Kidney (tissue), 14 donors: Measurements from ENCODE around the gene MTMR6. TPM values are rescaled to one million over a fixed set of nuclear protein-coding genes. Genes with fewer than 3 reads are reported as not detected.

Experiments
- DNase-seq, 5 donors: peaks; one replicate each; pipeline ENCODE4 v3.0.0-alpha.2; 2013 to 2020
- FAIRE-seq: peaks from 2 replicates; lab custom pipeline; 2012; peaks lifted over from hg19 to GRCh38; lab: Jason Lieb, UNC
- H3K27ac ChIP-seq, 2 donors: one replicate each; pipeline ENCODE4 v1.7.0; 2013; ENCODE audit warnings: low read depth in 2 of 2, low read length in 2 of 2, inconsistent platforms in 1 of 2
- H3K27me3 ChIP-seq: one replicate; pipeline ENCODE4 v1.7.1; 2013; ENCODE audit warnings: low read length, inconsistent platforms; ENCODE audit not compliant: control insufficient read depth, insufficient read depth
- H3K36me3 ChIP-seq, 3 donors: one replicate each; pipeline versions ENCODE4 v1.7.0 to v1.7.1; 2013; ENCODE audit warnings: low read length in 3 of 3, control low read depth in 1 of 3, inconsistent platforms in 1 of 3; ENCODE audit not compliant: insufficient read depth in 3 of 3, control insufficient read depth in 2 of 3
- H3K4me1 ChIP-seq, 3 donors: one replicate each; pipeline versions ENCODE4 v1.7.0 to v1.7.1; 2013; ENCODE audit warnings: low read length in 3 of 3, inconsistent platforms in 1 of 3, low read depth in 1 of 3; ENCODE audit not compliant: control insufficient read depth in 2 of 3, insufficient read depth in 2 of 3
- H3K4me3 ChIP-seq, 3 donors: one replicate each; pipeline versions ENCODE4 v1.7.0 to v1.8.1; 2013; ENCODE audit warnings: low read length in 3 of 3, control low read depth in 1 of 3, inconsistent platforms in 1 of 3
- H3K9ac ChIP-seq, 3 donors: one replicate each; pipeline versions ENCODE4 v1.7.0 to v1.7.1; 2013; ENCODE audit warnings: low read length in 3 of 3, control low read depth in 1 of 3, inconsistent platforms in 1 of 3
- H3K9me3 ChIP-seq, 3 donors: one replicate each; pipeline versions ENCODE4 v1.7.0 to v1.7.1; 2013; ENCODE audit warnings: low read length in 3 of 3, control low read depth in 1 of 3, inconsistent platforms in 1 of 3; ENCODE audit not compliant: control insufficient read depth in 2 of 3, insufficient read depth in 1 of 3
- CTCF ChIP-seq: IDR thresholded peaks from 3 replicates; pipeline ENCODE4 v1.5.1; 2012; ENCODE audit warnings: mild to moderate bottlenecking, moderate library complexity, borderline replicate concordance; ENCODE audit not compliant: insufficient read depth; ENCODE audit errors: extremely low read depth
- intact Hi-C: fragments of 100-400 bp; cut with DNase I; formaldehyde crosslinking; loops from one replicate; pipeline ENCODE4 v1.11.1; 2022
- polyA plus RNA-seq: library from polyadenylated mRNA; stranded (reverse); fragments of 350-450 nt; fragmentation: Illumina TruSeq; extraction: RNeasy Lipid Tissue Mini Kit (QIAGEN cat#74804); gene quantifications from one replicate; pipeline ENCODE4 v1.2.3, GENCODE V29; 2014; ENCODE audit warnings: low read depth, low replicate concordance; ENCODE audit not compliant: insufficient read depth
- total RNA-seq: library from RNA; stranded (reverse); fragmentation: NEBNext Ultra II Directional; extraction: Animal tissue kit (Norgen Biotek cat#: 25700); gene quantifications from one replicate; pipeline ENCODE4 v1.2.1, GENCODE V29; 2021
- donor health status: control.
- donor health status: control.
- donor health status: control.
- donor health status: control.
- donor health status: control.
- donor health status: DM: yes; HTN: yes; CAD: no.
- donor health status: Normal renal cell carcinoma (clear cell type).

The MTMR6 gene
- total and polyA plus RNA-seq, 2 donors from 2014 or later = 9.4 to 21.4 TPM

- TF ChIP-seq CTCF = peak; percentile 21
- peak; percentile 80 for FAIRE-seq
- DNase-seq = peak; percentile 96 to 98 (median 97)
- peaks cover 0 to 4% (median 4%) of the 10 kb centered on the region in 3 donors for H3K4me1 ChIP-seq
- no peaks in the 10 kb centered on the region for H3K9me3 ChIP-seq
- H3K27me3 ChIP-seq = peaks cover 2% of the 10 kb centered on the region
- peak within 1 kb of the TSS; percentile 85 to 98 (median 95) for H3K4me3 ChIP-seq
- peaks cover 0 to 4% (median 0%) of the 10 kb centered on the region in 3 donors for H3K36me3 ChIP-seq
- intact Hi-C loops = no loop called here
- peak within 1 kb of the TSS; percentile 77 to 95 (median 94) for H3K9ac ChIP-seq
- peak within 1 kb of the TSS; percentile 86 to 96 for H3K27ac ChIP-seq
Measured at GRCh38 chr13:25301347-25302113, 14.2 kb upstream of the MTMR6 start, which contains the start of gene NUP58. NUP58 (plus strand) TSS chr13:25301625; CDS start chr13:25301774, 149 bp downstream.

- H3K4me3 ChIP-seq = peak overlapping the region; percentile 85 to 98 (median 95)
- no peaks in the 10 kb centered on the region for H3K9me3 ChIP-seq
- DNase-seq (peak in 3 of 5 donors; percentile 34 to 83 (median 72)), FAIRE-seq (no peak)
- intact Hi-C loops = no loop called here
- TF ChIP-seq CTCF = no peak
- H3K27ac ChIP-seq = peak overlapping the region; percentile 86 to 96
- H3K27me3 ChIP-seq = peaks cover 3% of the 10 kb centered on the region
- H3K9ac ChIP-seq = peak overlapping the region; percentile 71 to 95 (median 94)
- H3K36me3 ChIP-seq = peaks cover 0 to 4% (median 0%) of the 10 kb centered on the region in 3 donors
- H3K4me1 ChIP-seq = peaks cover 0 to 4% (median 4%) of the 10 kb centered on the region in 3 donors
Measured at GRCh38 chr13:25300861-25301346, 13.6 kb upstream of the MTMR6 start.

GRCh38 chr13:25295701-25296100, 8.4 kb upstream of the MTMR6 start:
- no peak for FAIRE-seq
- intact Hi-C loops = no loop called here
- H3K9ac ChIP-seq = no peak overlapping the region
- H3K36me3 ChIP-seq = no peaks in the 10 kb centered on the region
- no peak overlapping the region for H3K4me3 ChIP-seq
- H3K27me3 ChIP-seq = peaks cover 3% of the 10 kb centered on the region
- DNase-seq = no peak
- H3K27ac ChIP-seq = no peak overlapping the region
- H3K4me1 ChIP-seq = no peaks in the 10 kb centered on the region
- H3K9me3 ChIP-seq = no peaks in the 10 kb centered on the region
- no peak for TF ChIP-seq CTCF
